HepG2 (cell line): Measurements from ENCODE around the gene ZNF524. TPM values are rescaled to one million over a fixed set of nuclear protein-coding genes. Genes with fewer than 3 reads are reported as not detected.

Experiments used
- CBX1 ChIP-seq: IDR thresholded peaks from one replicate; pipeline ENCODE4 v1.6.1; 2016; ENCODE audit warnings: antibody characterized with exemption, low read depth
- DDIT3 ChIP-seq: sonication (generic); formaldehyde crosslinking; IDR thresholded peaks from 2 replicates; pipeline ENCODE4 v1.4.0; 2020; ENCODE audit warnings: mild to moderate bottlenecking, missing genetic modification reagents
- FOSL2 ChIP-seq: sonication (generic); formaldehyde crosslinking; IDR thresholded peaks from 2 replicates; pipeline ENCODE4 v1.4.0; 2020; ENCODE audit warnings: missing genetic modification reagents
- HOMEZ ChIP-seq: IDR thresholded peaks from 2 replicates; pipeline ENCODE4 v1.6.1; 2016; ENCODE audit warnings: low read depth
- JUN ChIP-seq: sonication (generic); formaldehyde crosslinking; IDR thresholded peaks from 2 replicates; pipeline ENCODE4 v1.4.0; 2020; ENCODE audit warnings: mild to moderate bottlenecking, missing genetic modification reagents
- MATR3 ChIP-seq: sonication (generic); formaldehyde crosslinking; IDR thresholded peaks from 2 replicates; pipeline ENCODE4 v1.4.0; 2020; ENCODE audit warnings: missing genetic modification reagents
- NKX3-1 ChIP-seq: sonication (generic); formaldehyde crosslinking; IDR thresholded peaks from 2 replicates; pipeline ENCODE4 v1.5.0; 2020; ENCODE audit warnings: missing genetic modification reagents
- PAF1 ChIP-seq: IDR thresholded peaks from 2 replicates; pipeline ENCODE4 v1.6.1; 2016; ENCODE audit warnings: missing genetic modification reagents, missing compliant biosample characterization
- REXO4 ChIP-seq: sonication (generic); formaldehyde crosslinking; IDR thresholded peaks from 2 replicates; pipeline ENCODE4 v1.8.0; 2022; ENCODE audit warnings: missing genetic modification reagents, mild to moderate bottlenecking, borderline replicate concordance
- TFDP2 ChIP-seq: sonication (generic); formaldehyde crosslinking; IDR thresholded peaks from 2 replicates; pipeline ENCODE4 v1.4.0; 2020; ENCODE audit warnings: missing genetic modification reagents
- ZBTB44 ChIP-seq: sonication (generic); formaldehyde crosslinking; IDR thresholded peaks from 2 replicates; pipeline ENCODE4 v1.4.0; 2020; ENCODE audit warnings: missing genetic modification reagents
- ZMYM3 ChIP-seq: sonication (generic); formaldehyde crosslinking; IDR thresholded peaks from 2 replicates; pipeline ENCODE4 v1.5.1; 2020; ENCODE audit warnings: mild to moderate bottlenecking, missing genetic modification reagents
- ZNF274 ChIP-seq: sonication (generic); formaldehyde crosslinking; IDR thresholded peaks from 2 replicates; pipeline ENCODE4 v1.5.1; 2020; ENCODE audit warnings: mild to moderate bottlenecking, missing genetic modification reagents
- ZNF275 ChIP-seq: sonication (generic); formaldehyde crosslinking; IDR thresholded peaks from 2 replicates; pipeline ENCODE4 v1.8.0; 2022; ENCODE audit warnings: missing genetic modification reagents, mild to moderate bottlenecking, inconsistent platforms, borderline replicate concordance
- ZNF276 ChIP-seq: sonication (generic); formaldehyde crosslinking; IDR thresholded peaks from 2 replicates; pipeline ENCODE4 v1.4.0; 2020; ENCODE audit warnings: mild to moderate bottlenecking, low read depth, missing genetic modification reagents
- ZNF562 ChIP-seq: sonication (generic); formaldehyde crosslinking; IDR thresholded peaks from 2 replicates; pipeline ENCODE4 v1.8.0; 2022; ENCODE audit warnings: missing genetic modification reagents, borderline replicate concordance
- ZNF710 ChIP-seq: sonication (generic); formaldehyde crosslinking; IDR thresholded peaks from 2 replicates; pipeline ENCODE4 v1.5.0; 2020; ENCODE audit warnings: mild to moderate bottlenecking, missing genetic modification reagents, borderline replicate concordance
- ZNF788 ChIP-seq: sonication (generic); formaldehyde crosslinking; IDR thresholded peaks from 2 replicates; pipeline ENCODE4 v1.5.0; 2020; ENCODE audit warnings: mild to moderate bottlenecking, missing genetic modification reagents, borderline replicate concordance
- polyA plus RNA-seq, 8 experiments: library from polyadenylated mRNA; depleted of rRNA in 3 of 8; stranded (reverse) in 7 of 8; unstranded in 1 of 8; fragments of >200 nt; fragmentation: Illumina TruSeq in 4 of 8; extraction: Trizol in 4 of 8; gene quantifications; 2 replicates each; pipeline versions ENCODE4 v1.2.1 to v1.2.3, GENCODE V29; 2011 to 2016; ENCODE audit warnings: low read depth in 4 of 8, missing spikeins in 1 of 8, mixed read lengths in 1 of 8; ENCODE audit not compliant: insufficient read depth in 1 of 8
- total RNA-seq, 5 experiments: library from RNA; depleted of rRNA; stranded (reverse); fragments of >200 nt; fragmentation: Illumina TruSeq; extraction: Trizol; gene quantifications; 2 replicates each; pipeline ENCODE4 v1.2.3, GENCODE V29; 2016; ENCODE audit warnings: low read depth in 1 of 5

ZNF524 gene
- total and polyA plus RNA-seq, 2 of the 13 experiments (the other 11 are each of a cell fraction or from before 2014, with no cell fraction given) = 3.2 to 4.6 TPM

GRCh38 chr19:55599468-55599841, 633 bp upstream of the ZNF524 start, which contains the start of gene FIZ1 (continued):
- TF ChIP-seq ZMYM3 (CRISPR knock-in tag) (no peak), TFDP2 (CRISPR knock-in tag) (0 out of 2 replicates have a peak, but pooled peaks have one; percentile 14), NKX3-1 (CRISPR knock-in tag) (no peak), ZNF710 (CRISPR knock-in tag) (peak; percentile 59; the same call in 1 of the 2 replicates), ZBTB44 (no peak), HOMEZ (no peak), ZNF276 (CRISPR knock-in tag) (no peak), DDIT3 (no peak), JUN (no peak; the same call in 1 of the 2 replicates), ZNF275 (CRISPR knock-in tag) (peak; percentile 4; the same call in 1 of the 2 replicates), PAF1 (no peak), ZNF274 (CRISPR knock-in tag) (no peak), FOSL2 (CRISPR knock-in tag) (peak; percentile 34; the same call in 1 of the 2 replicates), REXO4 (CRISPR knock-in tag) (no peak), ZNF562 (no peak), CBX1 (no peak), MATR3 (CRISPR knock-in tag) (no peak), ZNF788 (no peak)
